ENCODE results near the gene WASHC3. TPM values are rescaled to one million over a fixed set of nuclear protein-coding genes. Genes with fewer than 3 reads are reported as not detected.

The WASHC3 gene
- total RNA-seq, 1 donor: 113 TPM

DNA sequence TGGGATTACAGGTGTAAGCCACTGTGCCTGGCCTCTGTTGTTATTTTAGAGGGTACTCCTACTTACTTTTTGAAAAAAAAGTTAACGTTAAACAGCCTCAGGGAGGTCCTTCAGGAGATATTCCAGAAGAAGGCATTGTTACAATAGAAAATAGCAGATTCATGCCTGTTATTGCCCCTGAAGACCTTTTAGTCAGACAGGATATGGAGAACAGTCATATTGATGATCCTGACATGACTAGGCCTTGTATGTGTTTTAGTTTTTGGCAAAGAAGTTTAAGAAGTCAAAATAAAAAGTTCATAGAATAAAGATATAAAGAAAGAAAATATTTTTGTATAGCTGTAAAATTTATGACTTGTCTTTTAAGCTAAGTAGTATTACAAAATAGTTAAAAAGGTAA lies 45.3 kb downstream of the WASHC3 start:
- no peak for DNase-seq (ENCODE audit: insufficient read length, low spot score, missing footprints)
- peaks cover 5% of the 10 kb centered on the region for H3K36me3 ChIP-seq (ENCODE audit: insufficient read depth, low read length)
- no peaks in the 10 kb centered on the region for H3K9me3 ChIP-seq (ENCODE audit: low read depth, low read length)
- TF ChIP-seq, protein P1, sequence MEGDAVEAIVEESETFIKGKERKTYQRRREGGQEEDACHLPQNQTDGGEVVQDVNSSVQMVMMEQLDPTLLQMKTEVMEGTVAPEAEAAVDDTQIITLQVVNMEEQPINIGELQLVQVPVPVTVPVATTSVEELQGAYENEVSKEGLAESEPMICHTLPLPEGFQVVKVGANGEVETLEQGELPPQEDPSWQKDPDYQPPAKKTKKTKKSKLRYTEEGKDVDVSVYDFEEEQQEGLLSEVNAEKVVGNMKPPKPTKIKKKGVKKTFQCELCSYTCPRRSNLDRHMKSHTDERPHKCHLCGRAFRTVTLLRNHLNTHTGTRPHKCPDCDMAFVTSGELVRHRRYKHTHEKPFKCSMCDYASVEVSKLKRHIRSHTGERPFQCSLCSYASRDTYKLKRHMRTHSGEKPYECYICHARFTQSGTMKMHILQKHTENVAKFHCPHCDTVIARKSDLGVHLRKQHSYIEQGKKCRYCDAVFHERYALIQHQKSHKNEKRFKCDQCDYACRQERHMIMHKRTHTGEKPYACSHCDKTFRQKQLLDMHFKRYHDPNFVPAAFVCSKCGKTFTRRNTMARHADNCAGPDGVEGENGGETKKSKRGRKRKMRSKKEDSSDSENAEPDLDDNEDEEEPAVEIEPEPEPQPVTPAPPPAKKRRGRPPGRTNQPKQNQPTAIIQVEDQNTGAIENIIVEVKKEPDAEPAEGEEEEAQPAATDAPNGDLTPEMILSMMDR (IDR thresholded peaks at IDR 0.05; ENCODE audit: extremely low read depth, low read depth, low read length): no peak
- no peak overlapping the region for H3K27ac ChIP-seq (ENCODE audit: low read depth, low read length)
- H3K27me3 ChIP-seq (ENCODE audit: insufficient read depth, low read length): no peaks in the 10 kb centered on the region
- no peak overlapping the region for H3K4me2 ChIP-seq (ENCODE audit: insufficient read depth, low read length)
- H3K79me2 ChIP-seq (ENCODE audit: insufficient read depth, low read length): no peaks in the 10 kb centered on the region
- no peak overlapping the region for H2AFZ ChIP-seq (ENCODE audit: low read length)
- no peaks in the 10 kb centered on the region for H4K20me1 ChIP-seq (ENCODE audit: insufficient read depth, low read length)
- no peak overlapping the region for H3K4me3 ChIP-seq (ENCODE audit: insufficient read depth, low read length)
- no peaks in the 10 kb centered on the region for H3K4me1 ChIP-seq (ENCODE audit: insufficient read depth, low read length)

GRCh38 chr12:102010265-102010994 lies 51.4 kb downstream of the WASHC3 start:
- no peaks in the 10 kb centered on the region for H4K20me1 ChIP-seq (ENCODE audit: insufficient read depth, low read length)
- H3K9me3 ChIP-seq (ENCODE audit: low read depth, low read length): no peaks in the 10 kb centered on the region
- H3K27ac ChIP-seq (ENCODE audit: low read depth, low read length): no peak overlapping the region
- no peak overlapping the region for H3K4me3 ChIP-seq (ENCODE audit: insufficient read depth, low read length)
- no peaks in the 10 kb centered on the region for H3K36me3 ChIP-seq (ENCODE audit: insufficient read depth, low read length)
- no peak for DNase-seq (ENCODE audit: insufficient read length, low spot score, missing footprints)
- H3K4me1 ChIP-seq (ENCODE audit: insufficient read depth, low read length): no peaks in the 10 kb centered on the region
- no peaks in the 10 kb centered on the region for H3K79me2 ChIP-seq (ENCODE audit: insufficient read depth, low read length)
- TF ChIP-seq, protein P1 (IDR thresholded peaks at IDR 0.05; ENCODE audit: extremely low read depth, low read depth, low read length): no peak
- H3K4me2 ChIP-seq (ENCODE audit: insufficient read depth, low read length): no peak overlapping the region
- no peaks in the 10 kb centered on the region for H3K27me3 ChIP-seq (ENCODE audit: insufficient read depth, low read length)
- no peak overlapping the region for H2AFZ ChIP-seq (ENCODE audit: low read length)

DNA sequence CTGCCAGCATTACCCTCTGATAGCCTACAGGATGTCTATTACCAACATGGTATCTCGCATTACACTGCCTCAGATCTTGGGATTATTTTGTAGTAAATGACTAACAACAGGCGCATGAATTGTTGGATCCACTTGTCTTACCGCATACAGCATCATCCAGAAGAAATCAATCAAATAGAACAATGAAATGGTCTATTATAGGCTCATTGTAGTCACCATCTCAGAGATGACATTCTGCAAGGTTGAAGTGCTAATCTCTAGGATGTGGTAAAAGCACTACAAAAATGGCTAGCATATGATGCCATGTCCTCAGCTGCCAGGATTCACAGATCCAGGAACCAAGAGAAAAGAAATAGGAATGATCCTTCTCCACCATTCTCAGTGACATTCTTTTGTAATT lies 52.0 kb downstream of the WASHC3 start:
- no peak overlapping the region for H3K27ac ChIP-seq (ENCODE audit: low read depth, low read length)
- no peaks in the 10 kb centered on the region for H4K20me1 ChIP-seq (ENCODE audit: insufficient read depth, low read length)
- H3K4me1 ChIP-seq (ENCODE audit: insufficient read depth, low read length): no peaks in the 10 kb centered on the region
- no peaks in the 10 kb centered on the region for H3K36me3 ChIP-seq (ENCODE audit: insufficient read depth, low read length)
- no peak overlapping the region for H2AFZ ChIP-seq (ENCODE audit: low read length)
- H3K27me3 ChIP-seq (ENCODE audit: insufficient read depth, low read length): no peaks in the 10 kb centered on the region
- H3K9me3 ChIP-seq (ENCODE audit: low read depth, low read length): no peaks in the 10 kb centered on the region
- no peak overlapping the region for H3K4me2 ChIP-seq (ENCODE audit: insufficient read depth, low read length)
- no peak overlapping the region for H3K4me3 ChIP-seq (ENCODE audit: insufficient read depth, low read length)
- no peak for DNase-seq (ENCODE audit: insufficient read length, low spot score, missing footprints)
- TF ChIP-seq, protein P1 (IDR thresholded peaks at IDR 0.05; ENCODE audit: extremely low read depth, low read depth, low read length): no peak
- no peaks in the 10 kb centered on the region for H3K79me2 ChIP-seq (ENCODE audit: insufficient read depth, low read length)

DNA sequence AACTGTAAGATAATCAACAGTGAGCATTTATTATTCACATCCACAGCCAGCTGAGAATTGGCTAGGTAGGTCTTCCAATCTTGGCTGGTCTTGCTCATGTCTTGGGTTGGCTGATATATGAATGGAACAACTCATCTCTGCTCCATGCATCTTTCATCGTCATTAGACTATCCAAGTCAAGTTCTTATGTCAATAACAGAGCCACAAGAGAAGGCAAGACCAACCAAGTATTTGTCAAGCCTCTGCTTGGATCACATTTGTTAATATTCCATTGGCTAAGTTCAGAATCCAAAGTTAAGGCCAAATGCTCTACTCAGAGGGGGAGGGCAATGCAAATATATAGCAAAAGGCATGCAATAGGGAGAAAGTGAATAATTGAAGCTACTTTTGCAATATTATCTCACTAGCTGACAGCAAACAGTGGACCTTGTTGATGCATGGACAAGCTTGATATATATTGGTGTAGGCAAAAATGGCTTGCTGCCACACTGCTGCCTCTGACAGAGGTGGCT lies 53.1 kb downstream of the WASHC3 start:
- TF ChIP-seq, protein P1 (IDR thresholded peaks at IDR 0.05; ENCODE audit: extremely low read depth, low read depth, low read length): no peak
- H3K27ac ChIP-seq (ENCODE audit: low read depth, low read length): no peak overlapping the region
- H3K9me3 ChIP-seq (ENCODE audit: low read depth, low read length): no peaks in the 10 kb centered on the region
- H3K27me3 ChIP-seq (ENCODE audit: insufficient read depth, low read length): no peaks in the 10 kb centered on the region
- H3K79me2 ChIP-seq (ENCODE audit: insufficient read depth, low read length): no peaks in the 10 kb centered on the region
- no peak for DNase-seq (ENCODE audit: insufficient read length, low spot score, missing footprints)
- no peak overlapping the region for H3K4me2 ChIP-seq (ENCODE audit: insufficient read depth, low read length)
- no peaks in the 10 kb centered on the region for H3K36me3 ChIP-seq (ENCODE audit: insufficient read depth, low read length)
- no peak overlapping the region for H3K4me3 ChIP-seq (ENCODE audit: insufficient read depth, low read length)
- no peak overlapping the region for H2AFZ ChIP-seq (ENCODE audit: low read length)
- H3K4me1 ChIP-seq (ENCODE audit: insufficient read depth, low read length): no peaks in the 10 kb centered on the region
- H4K20me1 ChIP-seq (ENCODE audit: insufficient read depth, low read length): no peaks in the 10 kb centered on the region

Data from osteoblast (primary cell).